MCF 10A (cell line): ENCODE results near the gene ADD3. TPM values are rescaled to one million over a fixed set of nuclear protein-coding genes. Genes with fewer than 3 reads are reported as not detected.

Source experiments
- BruUV-seq: library from RNA; stranded (reverse); fragments of 400-500 nt; replicated peaks from 2 replicates; lab custom pipeline; 2021; lab: Mats Ljungman, UMichigan
- CTCF ChIA-PET: fragments of 300-600 bp; sonication (Branson Sonifier 250); formaldehyde crosslinking; extraction: SDS; loops from one replicate; lab custom pipeline; 2021; ENCODE audit warnings: antibody characterized with exemption, inconsistent platforms; lab: Yijun Ruan, JAX
- POLR2A ChIA-PET: fragments of 300-600, 350-650 bp; sonication (Branson Sonifier 250); formaldehyde crosslinking; extraction: SDS; loops from one replicate; lab custom pipeline; 2020; ENCODE audit warnings: antibody characterized with exemption, inconsistent platforms; lab: Yijun Ruan, JAX
- DNase-seq: peaks from one replicate; pipeline ENCODE4 v3.0.0-alpha.2; 2018; ENCODE audit not compliant: unreplicated experiment
- H3K27ac Mint-ChIP-seq: one replicate; pipeline ENCODE4 v1.8.0; 2022; ENCODE audit warnings: mild to moderate bottlenecking, low read depth, mixed read lengths; ENCODE audit not compliant: unreplicated experiment
- H3K27me3 Mint-ChIP-seq: one replicate; pipeline ENCODE4 v1.8.0; 2022; ENCODE audit warnings: mixed read lengths; ENCODE audit not compliant: insufficient read depth, unreplicated experiment
- H3K36me3 Mint-ChIP-seq: one replicate; pipeline ENCODE4 v1.8.0; 2022; ENCODE audit warnings: mild to moderate bottlenecking, moderate library complexity, mixed read lengths; ENCODE audit not compliant: insufficient read depth, unreplicated experiment
- H3K4me1 Mint-ChIP-seq: one replicate; pipeline ENCODE4 v1.8.0; 2022; ENCODE audit warnings: mixed read lengths; ENCODE audit not compliant: insufficient read depth, unreplicated experiment
- H3K4me3 Mint-ChIP-seq: one replicate; pipeline ENCODE4 v1.8.0; 2022; ENCODE audit warnings: mild to moderate bottlenecking, moderate library complexity, mixed read lengths; ENCODE audit not compliant: unreplicated experiment
- H3K9me3 Mint-ChIP-seq: one replicate; pipeline ENCODE4 v1.8.0; 2022; ENCODE audit warnings: mixed read lengths; ENCODE audit not compliant: unreplicated experiment
- CTCF ChIP-seq: fragments of 200-600 bp; IDR thresholded peaks from one replicate; pipeline ENCODE4 v1.8.0; 2022; ENCODE audit warnings: antibody characterized with exemption, mild to moderate bottlenecking; ENCODE audit not compliant: unreplicated experiment
- intact Hi-C: fragments of 100-400 bp; cut with micrococcal nuclease; formaldehyde crosslinking; loops from 2 replicates; pipeline ENCODE4 v1.14.1; 2022
- total RNA-seq: library from RNA; stranded (reverse); gene quantifications from 2 replicates; pipeline ENCODE4 v1.2.3, GENCODE V29; 2022

Gene ADD3
- total RNA-seq, 1 experiment from 2014 or later = 14.5 TPM

GRCh38 chr10:110074298-110074697 is 66.5 kb downstream of the ADD3 start:
- H3K9me3 Mint-ChIP-seq = no peaks in the 10 kb centered on the region
- H3K4me3 Mint-ChIP-seq = no peak overlapping the region
- POLR2A ChIA-PET = interaction anchor here (0.8 to 1.0 kb wide), 2 partner anchors 10 to 32 kb away, joined by 3 read pairs; no protein-coding TSS in a partner anchor
- H3K36me3 Mint-ChIP-seq = no peaks in the 10 kb centered on the region
- no TSS peak for BruUV-seq
- TF ChIP-seq CTCF = no peak
- DNase-seq = no peak
- H3K27me3 Mint-ChIP-seq = no peaks in the 10 kb centered on the region
- CTCF ChIA-PET = no interaction called here
- H3K27ac Mint-ChIP-seq = no peak overlapping the region
- intact Hi-C loops = no loop called here
- peaks cover 34% of the 10 kb centered on the region for H3K4me1 Mint-ChIP-seq

GRCh38 chr10:110074758-110075671 is 67.2 kb downstream of the ADD3 start:
- Mint-ChIP-seq H3K9me3 (no peaks in the 10 kb centered on the region), H3K4me1 (peaks cover 29% of the 10 kb centered on the region), H3K36me3 (no peaks in the 10 kb centered on the region), H3K27ac (peak overlapping the region; percentile 43), H3K27me3 (no peaks in the 10 kb centered on the region), H3K4me3 (peak overlapping the region; percentile 18)
- DNase-seq = peak; percentile 14
- intact Hi-C loops = no loop called here
- TF ChIP-seq CTCF = no peak
- no TSS peak for BruUV-seq
- POLR2A ChIA-PET = interaction anchor here (0.6 to 0.8 kb wide), 2 partner anchors 11 to 505 kb away, joined by 3 read pairs; no protein-coding TSS in a partner anchor
- CTCF ChIA-PET = interaction anchor here (0.5 to 1.5 kb wide), 2 partner anchors 17 to 112 kb away, joined by 3 read pairs; no protein-coding TSS in a partner anchor

- intact Hi-C loops = no loop called here
- no peak for DNase-seq
- no peak overlapping the region for H3K4me3 Mint-ChIP-seq
- peaks cover 29% of the 10 kb centered on the region for H3K4me1 Mint-ChIP-seq
- no peaks in the 10 kb centered on the region for H3K9me3 Mint-ChIP-seq
- H3K36me3 Mint-ChIP-seq = no peaks in the 10 kb centered on the region
- ChIA-PET CTCF (interaction anchor here (1.5 kb wide), 1 partner anchor 17 kb away, joined by 3 read pairs; no protein-coding TSS in a partner anchor), POLR2A (interaction anchor here (0.6 kb wide), 1 partner anchor 504 kb away, joined by 3 read pairs; no protein-coding TSS in a partner anchor)
- BruUV-seq = no TSS peak
- H3K27me3 Mint-ChIP-seq = no peaks in the 10 kb centered on the region
- TF ChIP-seq CTCF = no peak
- peak overlapping the region; percentile 43 for H3K27ac Mint-ChIP-seq
Measured at GRCh38 chr10:110075686-110076085, 67.9 kb downstream of the ADD3 start.
